ENCODE results near the gene SPTLC3. TPM values are rescaled to one million over a fixed set of nuclear protein-coding genes. Genes with fewer than 3 reads are reported as not detected.

The SPTLC3 gene
- total and polyA plus RNA-seq, 7 donors, result 0.92 to 8.4 (median 4.6) TPM

GRCh38 chr20:13028673-13029072, 19.9 kb downstream of the SPTLC3 start:
- H3K4me1 ChIP-seq, result peaks cover 0 to 15% (median 6%) of the 10 kb centered on the region in 4 donors
- no peaks in the 10 kb centered on the region for H3K36me3 ChIP-seq
- no peaks in the 10 kb centered on the region for H3K9me3 ChIP-seq
- no peak overlapping the region for H3K27ac ChIP-seq
- no peak overlapping the region for H3K4me3 ChIP-seq
- DNase-seq, result no peak
- no peak for TF ChIP-seq CTCF (IDR thresholded peaks at IDR 0.05)
- TF ChIP-seq POLR2AphosphoS5 (IDR thresholded peaks at IDR 0.05), result no peak
- no peak for TF ChIP-seq EP300 (IDR thresholded peaks at IDR 0.05)
- TF ChIP-seq POLR2A (IDR thresholded peaks at IDR 0.05), result no peak
- intact Hi-C loops (cut with DNase I), result no loop called here
- H3K27me3 ChIP-seq, result no peaks in the 10 kb centered on the region
- WGBS, 2 donors, result 71 to 79% methylated on average over 3 of the region's 3 CpGs

- no peak for TF ChIP-seq EP300 (IDR thresholded peaks at IDR 0.05)
- TF ChIP-seq POLR2A (IDR thresholded peaks at IDR 0.05), result no peak
- TF ChIP-seq POLR2AphosphoS5 (IDR thresholded peaks at IDR 0.05), result no peak
- no peak for TF ChIP-seq CTCF (IDR thresholded peaks at IDR 0.05)
- WGBS, 2 donors, result 57 to 66% methylated on average over 3 of the region's 3 CpGs
- no peak for DNase-seq
- H3K4me1 ChIP-seq, result peaks cover 0 to 15% (median 6%) of the 10 kb centered on the region in 4 donors
- H3K36me3 ChIP-seq, result no peaks in the 10 kb centered on the region
- H3K9me3 ChIP-seq, result no peaks in the 10 kb centered on the region
- no peak overlapping the region for H3K4me3 ChIP-seq
- no peaks in the 10 kb centered on the region for H3K27me3 ChIP-seq
- intact Hi-C loops (cut with DNase I), result no loop called here
- H3K27ac ChIP-seq, result no peak overlapping the region
These were observed 21.1 kb downstream of the SPTLC3 start for GRCh38 chr20:13029687-13030375.

GRCh38 chr20:13031751-13032150, 23.0 kb downstream of the SPTLC3 start:
- H3K27ac ChIP-seq, result no peak overlapping the region
- no peaks in the 10 kb centered on the region for H3K27me3 ChIP-seq
- WGBS, 2 donors, result 80 to 94% methylated on average over 4 of the region's 4 CpGs
- H3K4me1 ChIP-seq, result peaks cover 0 to 15% (median 6%) of the 10 kb centered on the region in 4 donors
- TF ChIP-seq POLR2A (IDR thresholded peaks at IDR 0.05) (no peak), EP300 (IDR thresholded peaks at IDR 0.05) (no peak), CTCF (IDR thresholded peaks at IDR 0.05) (no peak), POLR2AphosphoS5 (IDR thresholded peaks at IDR 0.05) (no peak)
- H3K36me3 ChIP-seq, result no peaks in the 10 kb centered on the region
- no peaks in the 10 kb centered on the region for H3K9me3 ChIP-seq
- no peak overlapping the region for H3K4me3 ChIP-seq
- intact Hi-C loops (cut with DNase I), result no loop called here
- DNase-seq, result no peak

GRCh38 chr20:13034115-13034514, 25.3 kb downstream of the SPTLC3 start:
- peaks cover 0 to 8% (median 4%) of the 10 kb centered on the region in 4 donors for H3K4me1 ChIP-seq
- DNase-seq, result no peak
- H3K36me3 ChIP-seq, result no peaks in the 10 kb centered on the region
- H3K9me3 ChIP-seq, result no peaks in the 10 kb centered on the region
- no peak overlapping the region for H3K27ac ChIP-seq
- no peaks in the 10 kb centered on the region for H3K27me3 ChIP-seq
- TF ChIP-seq POLR2A (IDR thresholded peaks at IDR 0.05), result no peak
- TF ChIP-seq POLR2AphosphoS5 (IDR thresholded peaks at IDR 0.05), result no peak
- no peak for TF ChIP-seq CTCF (IDR thresholded peaks at IDR 0.05)
- TF ChIP-seq EP300 (IDR thresholded peaks at IDR 0.05), result no peak
- no peak overlapping the region for H3K4me3 ChIP-seq
- intact Hi-C loops (cut with DNase I), result no loop called here

- no peak overlapping the region for H3K27ac ChIP-seq
- no peaks in the 10 kb centered on the region for H3K9me3 ChIP-seq
- H3K4me3 ChIP-seq, result no peak overlapping the region
- DNase-seq, result no peak
- TF ChIP-seq POLR2AphosphoS5 (IDR thresholded peaks at IDR 0.05) (no peak), CTCF (IDR thresholded peaks at IDR 0.05) (no peak), POLR2A (IDR thresholded peaks at IDR 0.05) (no peak)
- no peaks in the 10 kb centered on the region for H3K36me3 ChIP-seq
- 85 to 91% methylated on average over 1 of the region's 1 CpG for WGBS, 2 donors
- no peaks in the 10 kb centered on the region for H3K27me3 ChIP-seq
- peaks cover 0 to 2% (median under 1%) of the 10 kb centered on the region in 4 donors for H3K4me1 ChIP-seq
- intact Hi-C loops (cut with DNase I), result no loop called here
These were observed 26.2 kb downstream of the SPTLC3 start for GRCh38 chr20:13034936-13035335.

Measured in sigmoid colon (tissue), 7 donors.